GM19468 (cell line): ENCODE measurements around the gene MMP25.

Source experiments
- ATAC-seq: cut with Tn5 transposase; IDR thresholded peaks from one replicate; pipeline ENCODE4 v1.9.1; 2021; ENCODE audit warnings: mild to moderate bottlenecking, moderate library complexity, moderate number of reproducible peaks; ENCODE audit not compliant: unreplicated experiment; ENCODE audit errors: extremely low read depth

The MMP25 gene

GRCh38 chr16:3015865-3016521, 30.4 kb upstream of the MMP25 start:
- no peak for ATAC-seq

DNA sequence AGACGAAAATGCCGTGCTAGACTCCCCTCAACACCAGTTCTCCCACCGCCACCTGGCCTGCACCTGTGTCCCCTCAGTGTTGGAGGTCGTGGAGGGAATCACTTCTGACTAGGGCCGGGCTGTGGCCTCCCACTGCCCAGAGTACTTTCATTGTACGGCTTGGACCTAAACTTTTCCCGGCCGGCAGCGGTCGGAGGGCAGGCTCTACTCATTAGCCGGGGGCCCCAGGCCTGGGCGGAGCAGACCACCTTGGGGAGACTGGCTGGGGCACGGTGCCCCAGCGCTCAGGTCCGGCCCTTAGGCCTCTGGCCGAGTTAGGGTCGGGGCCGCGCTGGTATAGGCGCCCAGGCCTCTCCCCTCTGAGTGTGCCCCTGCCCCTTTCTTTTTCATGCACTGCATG, 29.0 kb upstream of the MMP25 start:
- ATAC-seq = no peak

GRCh38 chr16:3017794-3018506, 28.4 kb upstream of the MMP25 start, which contains the start of gene CLDN6:
CLDN6 (minus strand) TSS chr16:3018183; CDS start chr16:3016021, 2,162 bp downstream.
- ATAC-seq = no peak

- ATAC-seq = no peak
Observed at GRCh38 chr16:3019594-3020246, 26.6 kb upstream of the MMP25 start.

DNA sequence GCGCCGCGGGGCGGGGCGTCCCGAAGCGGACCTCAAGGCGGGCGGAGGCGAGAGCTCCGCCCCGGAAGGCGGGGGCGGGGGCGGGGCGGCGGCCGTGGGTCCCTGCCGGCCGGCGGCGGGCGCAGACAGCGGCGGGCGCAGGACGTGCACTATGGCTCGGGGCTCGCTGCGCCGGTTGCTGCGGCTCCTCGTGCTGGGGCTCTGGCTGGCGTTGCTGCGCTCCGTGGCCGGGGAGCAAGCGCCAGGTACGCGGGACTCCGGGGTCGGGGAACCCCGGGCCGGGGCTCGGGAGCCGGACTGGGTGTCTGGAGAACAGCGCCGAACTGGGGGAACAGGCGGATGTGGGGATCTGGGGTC, 26.1 kb upstream of the MMP25 start, which contains the start of gene TNFRSF12A:
Gene TNFRSF12A, plus strand, starts transcription at position 122 of the 357 bp plus-strand sequence. Its CDS starts 30 bp downstream, at position 152.
- ATAC-seq = no peak

DNA sequence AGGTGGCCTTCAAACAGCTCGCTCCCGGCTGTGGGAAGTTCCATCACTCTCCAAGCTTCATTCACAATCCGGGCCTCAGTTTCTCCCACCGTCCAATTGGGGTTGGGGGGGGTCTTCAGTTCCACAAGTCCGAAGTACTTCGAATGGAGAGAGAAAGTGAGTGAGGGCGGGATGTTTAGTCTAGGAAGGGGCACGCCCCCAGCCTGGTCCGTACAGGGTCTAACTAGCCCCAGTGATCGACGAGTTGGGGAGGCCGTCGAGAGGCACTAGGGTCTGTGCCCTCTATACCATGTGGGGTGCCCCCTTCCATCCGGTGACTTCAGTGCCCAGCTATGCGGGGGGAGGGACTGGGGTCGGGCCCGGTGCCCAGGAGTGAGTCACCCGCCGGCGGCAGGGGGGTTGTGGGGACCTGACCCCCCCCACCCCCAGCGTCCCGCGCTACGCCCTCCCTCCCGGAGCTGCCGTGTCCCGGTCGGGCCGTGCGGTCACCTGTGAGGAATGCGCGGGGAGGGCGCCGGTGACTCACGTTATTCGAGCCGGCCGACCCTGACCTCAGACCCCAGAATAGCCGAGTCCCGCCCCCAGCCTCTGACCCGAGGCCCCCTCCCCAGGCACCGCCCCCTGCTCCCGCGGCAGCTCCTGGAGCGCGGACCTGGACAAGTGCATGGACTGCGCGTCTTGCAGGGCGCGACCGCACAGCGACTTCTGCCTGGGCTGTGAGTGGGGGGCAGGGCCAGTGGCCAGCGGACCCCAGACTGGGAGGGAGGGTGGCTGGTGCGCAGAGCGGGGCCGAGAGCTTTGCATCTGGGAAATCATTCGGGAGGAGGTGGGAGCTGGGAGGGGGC, 25.5 kb upstream of the MMP25 start:
- ATAC-seq = no peak

DNA sequence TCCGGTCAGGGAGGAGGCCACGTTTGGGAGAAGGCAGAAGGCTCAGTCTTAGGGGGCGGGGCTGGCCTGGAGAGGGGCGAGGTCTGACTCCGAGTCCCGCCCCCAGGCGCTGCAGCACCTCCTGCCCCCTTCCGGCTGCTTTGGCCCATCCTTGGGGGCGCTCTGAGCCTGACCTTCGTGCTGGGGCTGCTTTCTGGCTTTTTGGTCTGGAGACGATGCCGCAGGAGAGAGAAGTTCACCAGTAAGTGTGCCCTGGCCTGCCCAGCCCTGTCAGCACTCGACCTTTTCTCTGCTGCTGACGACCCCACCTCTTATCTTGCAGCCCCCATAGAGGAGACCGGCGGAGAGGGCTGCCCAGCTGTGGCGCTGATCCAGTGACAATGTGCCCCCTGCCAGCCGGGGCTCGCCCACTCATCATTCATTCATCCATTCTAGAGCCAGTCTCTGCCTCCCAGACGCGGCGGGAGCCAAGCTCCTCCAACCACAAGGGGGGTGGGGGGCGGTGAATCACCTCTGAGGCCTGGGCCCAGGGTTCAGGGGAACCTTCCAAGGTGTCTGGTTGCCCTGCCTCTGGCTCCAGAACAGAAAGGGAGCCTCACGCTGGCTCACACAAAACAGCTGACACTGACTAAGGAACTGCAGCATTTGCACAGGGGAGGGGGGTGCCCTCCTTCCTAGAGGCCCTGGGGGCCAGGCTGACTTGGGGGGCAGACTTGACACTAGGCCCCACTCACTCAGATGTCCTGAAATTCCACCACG, 24.7 kb upstream of the MMP25 start:
- ATAC-seq = no peak

GRCh38 chr16:3022208-3022683, 24.1 kb upstream of the MMP25 start:
- no peak for ATAC-seq

- no peak for ATAC-seq
Observed at GRCh38 chr16:3022684-3023414, 23.5 kb upstream of the MMP25 start.

- ATAC-seq = no peak
Observed at GRCh38 chr16:3023415-3023668, 23.0 kb upstream of the MMP25 start.

DNA sequence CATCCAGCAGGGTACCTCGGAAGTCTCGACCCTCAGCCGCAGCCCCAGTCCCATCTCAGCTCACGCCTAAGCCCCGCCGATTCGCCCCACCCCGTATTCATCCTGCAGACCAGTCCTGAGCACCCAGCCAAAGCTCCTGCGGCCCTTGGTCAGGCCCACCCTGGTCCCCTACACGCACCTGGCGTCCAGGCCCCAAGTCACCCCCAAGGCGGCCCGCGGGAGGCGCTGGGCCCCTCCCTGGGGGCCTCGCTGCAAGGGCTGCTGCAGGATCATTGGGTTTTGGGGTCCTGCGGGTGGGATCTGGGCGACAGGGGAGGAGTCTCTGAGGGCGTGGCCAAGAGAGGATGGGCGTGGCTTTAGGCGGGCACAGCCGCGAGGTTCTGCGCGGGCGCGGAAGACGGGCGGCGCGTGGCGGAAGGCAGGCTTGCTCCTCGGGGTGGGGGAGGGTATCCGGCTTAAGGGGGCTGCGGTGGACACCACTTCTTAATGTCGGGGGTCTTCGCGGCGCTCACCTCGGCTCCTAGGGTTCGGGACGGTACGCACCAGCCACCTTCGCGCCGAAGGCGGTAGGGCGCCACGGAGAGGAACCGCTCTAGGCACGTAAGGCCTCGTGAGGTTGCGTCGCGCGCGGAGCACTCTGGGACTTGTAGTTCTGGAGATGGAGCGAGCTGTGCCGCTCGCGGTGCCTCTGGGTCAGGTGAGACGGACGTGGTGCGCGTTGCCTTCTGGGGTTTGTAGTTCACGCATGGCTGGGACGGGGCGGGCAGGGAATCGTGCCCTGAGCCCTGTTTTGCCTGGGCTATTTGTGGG, 22.5 kb upstream of the MMP25 start, which contains the start of the genes HCFC1R1 and THOC6:
Gene HCFC1R1, minus strand, starts transcription at position 274 of the 810 bp plus-strand sequence. Its CDS starts 1 bp downstream, at position 273.
Gene THOC6, plus strand, starts transcription at position 367 of the 810 bp plus-strand sequence. Its CDS starts 292 bp downstream, at position 659.
- peak; percentile 77 for ATAC-seq

- ATAC-seq = no peak
Observed at GRCh38 chr16:3025032-3026002, 21.0 kb upstream of the MMP25 start.

DNA sequence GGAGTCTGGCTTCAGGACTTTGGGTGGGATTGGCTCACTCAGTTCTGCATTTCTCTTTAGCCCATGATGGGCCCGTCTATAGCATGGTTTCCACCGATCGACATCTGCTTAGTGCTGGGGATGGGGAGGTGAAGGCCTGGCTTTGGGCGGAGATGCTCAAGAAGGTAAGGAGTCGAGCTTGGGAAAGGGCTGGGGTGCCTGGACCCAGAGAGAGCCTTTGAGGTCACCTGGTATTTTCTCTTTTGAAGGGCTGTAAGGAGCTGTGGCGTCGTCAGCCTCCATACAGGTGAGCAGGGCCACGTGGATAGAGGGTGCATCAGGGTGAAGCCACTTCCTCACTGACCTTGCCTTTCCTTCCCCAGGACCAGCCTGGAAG, 20.4 kb upstream of the MMP25 start:
- no peak for ATAC-seq

DNA sequence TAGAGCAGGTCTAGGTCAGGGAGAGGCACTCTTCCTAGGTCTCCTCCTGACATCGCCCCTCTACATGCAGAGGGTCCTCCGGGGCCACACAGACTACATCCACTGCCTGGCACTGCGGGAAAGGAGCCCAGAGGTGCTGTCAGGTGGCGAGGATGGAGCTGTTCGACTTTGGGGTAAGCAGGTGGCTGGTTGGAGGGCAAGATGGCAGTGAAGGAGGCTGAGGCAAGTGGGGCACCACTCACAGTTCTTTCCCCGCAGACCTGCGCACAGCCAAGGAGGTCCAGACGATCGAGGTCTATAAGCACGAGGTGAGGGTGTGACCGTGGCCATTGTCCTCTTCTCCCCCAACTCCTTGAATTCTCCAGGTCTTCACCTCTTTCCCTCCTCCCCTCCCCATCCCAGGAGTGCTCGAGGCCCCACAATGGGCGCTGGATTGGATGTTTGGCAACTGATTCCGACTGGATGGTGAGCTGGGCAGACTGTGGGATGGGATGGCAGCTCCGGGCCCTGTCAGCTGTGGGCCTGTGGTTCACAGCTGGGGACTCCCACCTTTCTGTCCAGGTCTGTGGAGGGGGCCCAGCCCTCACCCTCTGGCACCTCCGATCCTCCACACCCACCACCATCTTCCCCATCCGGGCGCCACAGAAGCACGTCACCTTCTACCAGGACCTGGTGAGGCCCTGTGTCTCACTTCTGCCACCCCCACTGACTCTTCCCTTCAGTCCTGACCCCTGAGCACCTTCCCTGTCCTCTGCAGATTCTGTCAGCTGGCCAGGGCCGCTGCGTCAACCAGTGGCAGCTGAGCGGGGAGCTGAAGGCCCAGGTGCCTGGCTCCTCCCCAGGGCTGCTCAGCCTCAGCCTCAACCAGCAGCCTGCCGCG, 19.5 kb upstream of the MMP25 start:
- no peak for ATAC-seq

DNA sequence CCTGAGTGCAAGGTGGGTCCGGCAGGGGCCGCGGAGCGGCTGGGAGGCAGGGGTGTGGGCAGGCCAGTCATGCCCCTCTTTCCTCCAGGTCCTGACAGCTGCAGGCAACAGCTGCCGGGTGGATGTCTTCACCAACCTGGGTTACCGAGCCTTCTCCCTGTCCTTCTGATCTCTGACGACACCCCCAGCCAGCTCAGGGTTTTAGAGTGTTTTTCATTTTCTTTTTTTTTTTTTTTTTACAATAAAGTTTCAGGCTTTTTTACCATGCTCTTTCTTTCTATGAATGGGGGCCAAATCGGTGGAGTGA, 18.9 kb upstream of the MMP25 start:
- ATAC-seq = no peak

GRCh38 chr16:3027983-3028715, 18.2 kb upstream of the MMP25 start:
- no peak for ATAC-seq
